ENCODE data around the gene DDX5.
"Not testable (repeated sequence)": the region's sequence is repeated elsewhere in the genome, so short reads cannot be mapped to it uniquely, and the experiment has no call there.

The DDX5 gene

DNA sequence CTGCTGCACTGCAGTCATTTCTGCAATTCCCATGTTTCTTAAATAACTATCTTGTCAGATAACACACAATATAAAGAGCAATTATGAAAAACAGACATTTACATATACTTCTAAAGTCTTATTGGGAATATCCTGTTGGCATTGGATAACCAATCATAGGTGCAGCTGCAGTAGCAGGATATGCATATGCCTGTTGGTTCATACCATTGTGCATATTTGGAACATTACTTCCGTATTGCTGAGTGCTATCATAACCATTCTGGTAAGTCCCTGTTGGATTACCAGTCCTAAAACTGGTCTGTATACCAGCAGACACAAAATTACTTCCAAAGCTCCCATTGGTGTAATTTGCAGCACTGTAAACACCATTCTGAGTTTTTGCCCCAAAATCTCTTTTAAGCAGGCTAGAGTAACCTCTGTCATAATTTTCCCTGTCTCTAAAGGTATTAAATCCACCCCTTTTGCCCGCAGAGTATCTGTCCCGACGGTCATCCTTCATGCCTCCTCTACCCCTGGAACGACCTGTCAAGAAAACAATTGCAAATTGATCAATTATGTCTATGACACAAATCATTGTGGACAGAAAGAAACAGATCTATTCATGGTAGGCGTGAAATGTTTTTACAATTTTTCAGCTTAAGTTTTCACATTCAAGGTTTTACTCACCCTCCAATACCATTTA is 6.1 kb downstream of the DDX5 start:
- no peak overlapping the region for H3K4me3 ChIP-seq (ENCODE audit: low read length)
- H3K9me3 ChIP-seq (ENCODE audit: control insufficient read depth, low read depth, low read length): no peaks in the 10 kb centered on the region
- no peak overlapping the region for H3K27ac ChIP-seq (ENCODE audit: low read length)
- H3K9ac ChIP-seq (ENCODE audit: low read length): no peak overlapping the region
- peaks cover 8% of the 10 kb centered on the region for H3K4me1 ChIP-seq (ENCODE audit: control insufficient read depth, low read depth, low read length)
- H3K36me3 ChIP-seq (ENCODE audit: control insufficient read depth, low read depth, low read length): peaks cover 72% of the 10 kb centered on the region
- no peaks in the 10 kb centered on the region for H3K27me3 ChIP-seq (ENCODE audit: control insufficient read depth, insufficient read depth, low read length)

GRCh38 chr17:64498308-64499203 is 7.5 kb downstream of the DDX5 start:
- peak overlapping the region; percentile 83 for H3K4me3 ChIP-seq (ENCODE audit: low read length)
- peak overlapping the region; percentile 63 for H3K9ac ChIP-seq (ENCODE audit: low read length)
- peaks cover 58% of the 10 kb centered on the region for H3K36me3 ChIP-seq (ENCODE audit: control insufficient read depth, low read depth, low read length)
- peaks cover 8% of the 10 kb centered on the region for H3K4me1 ChIP-seq (ENCODE audit: control insufficient read depth, low read depth, low read length)
- no peak overlapping the region for H3K27ac ChIP-seq (ENCODE audit: low read length)
- no peaks in the 10 kb centered on the region for H3K9me3 ChIP-seq (ENCODE audit: control insufficient read depth, low read depth, low read length)
- no peaks in the 10 kb centered on the region for H3K27me3 ChIP-seq (ENCODE audit: control insufficient read depth, insufficient read depth, low read length)

GRCh38 chr17:64497565-64498035 is 8.5 kb downstream of the DDX5 start:
- H3K4me3 ChIP-seq (ENCODE audit: low read length): peak overlapping the region; percentile 83
- H3K36me3 ChIP-seq (ENCODE audit: control insufficient read depth, low read depth, low read length): peaks cover 54% of the 10 kb centered on the region
- no peak overlapping the region for H3K27ac ChIP-seq (ENCODE audit: low read length)
- H3K9me3 ChIP-seq (ENCODE audit: control insufficient read depth, low read depth, low read length): no peaks in the 10 kb centered on the region
- no peaks in the 10 kb centered on the region for H3K27me3 ChIP-seq (ENCODE audit: control insufficient read depth, insufficient read depth, low read length)
- peak overlapping the region; percentile 63 for H3K9ac ChIP-seq (ENCODE audit: low read length)
- H3K4me1 ChIP-seq (ENCODE audit: control insufficient read depth, low read depth, low read length): peaks cover 8% of the 10 kb centered on the region

DNA sequence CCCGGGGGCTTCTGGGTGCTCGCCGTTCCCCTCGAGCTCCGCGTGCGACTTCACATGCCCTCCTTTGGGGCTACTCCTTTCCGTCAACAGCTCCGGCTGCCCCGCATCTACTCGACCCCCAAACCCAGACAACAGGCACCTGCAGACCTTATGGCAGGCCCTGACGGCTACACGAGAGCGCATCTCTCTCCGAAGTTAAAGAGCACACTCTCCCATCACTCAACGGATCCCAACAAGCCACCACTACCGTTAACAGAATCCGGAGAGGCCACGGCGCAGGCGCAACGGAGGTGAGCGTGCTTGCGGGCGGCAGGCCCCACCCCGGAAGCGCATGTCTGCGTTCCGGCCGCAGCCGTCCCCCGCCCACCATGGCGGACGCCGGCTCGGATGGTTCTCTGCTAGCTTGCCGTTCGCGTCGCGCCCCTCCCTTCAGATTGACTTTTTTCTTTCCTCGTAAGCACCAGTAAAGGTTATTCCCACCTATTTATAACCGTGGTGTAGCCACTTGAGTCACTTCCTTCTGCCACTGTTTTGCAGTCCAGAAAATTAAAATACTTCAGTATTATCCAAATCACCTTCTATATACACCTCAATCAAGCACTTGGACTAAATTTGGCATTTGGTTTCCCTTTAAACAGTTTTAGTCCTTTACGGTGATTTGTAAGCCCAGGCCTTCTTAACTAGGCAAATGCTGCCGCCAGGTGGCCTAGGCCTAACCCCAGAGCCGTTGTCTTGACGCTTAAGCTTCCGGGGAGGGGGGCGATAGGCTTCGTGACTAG is 9.1 kb downstream of the DDX5 start, which contains the start of gene POLG2:
TSS of gene POLG2 (minus strand) at position 269 of the 779 bp plus-strand sequence. CDS start at position 183, 86 bp downstream.
- peaks cover 8% of the 10 kb centered on the region for H3K4me1 ChIP-seq (ENCODE audit: control insufficient read depth, low read depth, low read length)
- H3K27me3 ChIP-seq (ENCODE audit: control insufficient read depth, insufficient read depth, low read length): no peaks in the 10 kb centered on the region
- peak within 1 kb of the TSS; percentile 77 for H3K27ac ChIP-seq (ENCODE audit: low read length)
- no peaks in the 10 kb centered on the region for H3K9me3 ChIP-seq (ENCODE audit: control insufficient read depth, low read depth, low read length)
- H3K36me3 ChIP-seq (ENCODE audit: control insufficient read depth, low read depth, low read length): peaks cover 52% of the 10 kb centered on the region
- H3K4me3 ChIP-seq (ENCODE audit: low read length): peak within 1 kb of the TSS; percentile 83
- peak within 1 kb of the TSS; percentile 63 for H3K9ac ChIP-seq (ENCODE audit: low read length)

DNA sequence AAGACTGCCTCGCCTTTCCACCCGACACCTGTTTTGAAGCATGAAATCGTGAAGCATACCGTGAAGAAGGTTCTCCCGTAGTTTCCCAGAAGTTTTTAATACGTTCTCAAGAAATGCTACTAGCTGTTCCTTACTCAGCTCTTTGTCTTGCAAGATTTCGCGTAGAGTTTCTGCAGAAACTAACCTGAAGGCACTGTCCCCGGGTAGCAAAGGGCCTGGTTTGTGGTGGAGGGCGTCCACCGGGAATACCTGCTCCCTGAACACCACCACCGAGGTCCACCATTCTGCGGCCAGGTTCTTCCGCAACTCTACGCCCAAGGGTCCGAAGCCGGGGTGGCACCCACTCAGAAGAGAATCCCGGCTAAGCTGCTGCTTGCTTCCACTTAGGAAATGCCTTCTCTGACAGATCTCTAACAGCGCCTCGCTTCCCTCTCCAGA is 9.7 kb downstream of the DDX5 start:
- Histone ChIP-seq H3K27me3 (ENCODE audit: control insufficient read depth, insufficient read depth, low read length) (no peaks in the 10 kb centered on the region), H3K36me3 (ENCODE audit: control insufficient read depth, low read depth, low read length) (peaks cover 52% of the 10 kb centered on the region), H3K9me3 (ENCODE audit: control insufficient read depth, low read depth, low read length) (no peaks in the 10 kb centered on the region), H3K4me3 (ENCODE audit: low read length) (peak overlapping the region; percentile 83), H3K4me1 (ENCODE audit: control insufficient read depth, low read depth, low read length) (peaks cover 8% of the 10 kb centered on the region), H3K9ac (ENCODE audit: low read length) (peak overlapping the region; percentile 63), H3K27ac (ENCODE audit: low read length) (no peak overlapping the region)

- H3K27ac ChIP-seq (ENCODE audit: low read length); H3K4me1 ChIP-seq (ENCODE audit: control insufficient read depth, low read depth, low read length); H3K9ac ChIP-seq (ENCODE audit: low read length); H3K27me3 ChIP-seq (ENCODE audit: control insufficient read depth, insufficient read depth, low read length); H3K9me3 ChIP-seq (ENCODE audit: control insufficient read depth, low read depth, low read length): not testable (repeated sequence)
- Histone ChIP-seq H3K36me3 (ENCODE audit: control insufficient read depth, low read depth, low read length) (peaks cover 52% of the 10 kb centered on the region), H3K4me3 (ENCODE audit: low read length) (peak overlapping the region; percentile 8)
Measured at GRCh38 chr17:64495300-64495699, 10.8 kb downstream of the DDX5 start.

DNA sequence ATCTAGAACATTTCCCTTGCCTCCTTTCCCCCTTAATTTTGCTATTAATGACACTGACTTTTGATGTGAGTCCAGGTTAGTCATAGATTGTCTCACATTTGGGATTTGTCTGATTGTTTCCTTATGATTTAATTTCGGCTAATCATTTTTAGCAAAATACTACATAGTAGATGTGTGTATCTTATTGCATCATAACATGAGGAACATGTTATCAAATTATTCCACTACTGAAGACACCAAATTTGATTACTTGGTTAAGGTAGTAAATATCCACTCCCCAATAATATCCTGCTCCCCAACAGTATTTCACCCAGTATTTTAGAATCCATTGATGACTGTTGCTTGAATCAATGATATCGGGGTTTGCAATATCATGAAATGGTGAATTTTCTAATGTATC is 12.0 kb downstream of the DDX5 start:
- H3K9me3 ChIP-seq (ENCODE audit: control insufficient read depth, low read depth, low read length): no peaks in the 10 kb centered on the region
- no peak overlapping the region for H3K4me3 ChIP-seq (ENCODE audit: low read length)
- H3K36me3 ChIP-seq (ENCODE audit: control insufficient read depth, low read depth, low read length): peaks cover 49% of the 10 kb centered on the region
- no peak overlapping the region for H3K9ac ChIP-seq (ENCODE audit: low read length)
- no peak overlapping the region for H3K27ac ChIP-seq (ENCODE audit: low read length)
- H3K27me3 ChIP-seq (ENCODE audit: control insufficient read depth, insufficient read depth, low read length): no peaks in the 10 kb centered on the region
- H3K4me1 ChIP-seq (ENCODE audit: control insufficient read depth, low read depth, low read length): peaks cover 8% of the 10 kb centered on the region

DNA sequence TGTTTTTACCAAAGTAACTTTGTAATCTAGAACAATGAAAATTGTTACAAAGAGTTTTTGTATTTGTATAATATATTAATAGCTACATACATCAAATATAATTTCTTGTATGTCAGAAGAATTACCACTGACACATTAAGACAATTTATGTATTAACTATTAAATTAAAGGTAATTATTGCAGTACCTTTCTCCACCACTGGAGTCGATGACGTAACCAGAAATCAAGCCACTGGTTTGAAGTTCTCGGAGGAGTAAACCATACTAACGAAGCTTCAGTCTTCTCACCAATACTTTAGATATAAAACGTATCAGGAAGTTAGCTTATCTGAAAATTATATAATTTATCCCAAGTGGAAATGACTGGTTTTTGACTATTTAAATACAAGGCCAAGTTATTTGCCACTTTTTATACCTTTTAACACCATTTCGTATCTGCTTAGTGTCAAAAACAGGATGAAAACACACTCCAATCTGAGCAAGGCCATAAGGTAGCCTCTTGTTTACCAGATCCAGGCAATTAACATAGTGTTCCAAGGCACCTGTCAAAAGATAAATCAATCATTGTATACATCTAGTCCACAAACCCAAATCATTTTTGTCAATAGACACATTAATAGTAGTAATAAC is 13.5 kb downstream of the DDX5 start:
- H3K36me3 ChIP-seq (ENCODE audit: control insufficient read depth, low read depth, low read length): peaks cover 46% of the 10 kb centered on the region
- no peak overlapping the region for H3K9ac ChIP-seq (ENCODE audit: low read length)
- H3K4me3 ChIP-seq (ENCODE audit: low read length): no peak overlapping the region
- H3K27ac ChIP-seq (ENCODE audit: low read length): no peak overlapping the region
- H3K9me3 ChIP-seq (ENCODE audit: control insufficient read depth, low read depth, low read length): no peaks in the 10 kb centered on the region
- no peaks in the 10 kb centered on the region for H3K27me3 ChIP-seq (ENCODE audit: control insufficient read depth, insufficient read depth, low read length)
- no peaks in the 10 kb centered on the region for H3K4me1 ChIP-seq (ENCODE audit: control insufficient read depth, low read depth, low read length)

GRCh38 chr17:64491994-64492393 is 14.1 kb downstream of the DDX5 start:
- no peak overlapping the region for H3K4me3 ChIP-seq (ENCODE audit: low read length)
- H3K27me3 ChIP-seq (ENCODE audit: control insufficient read depth, insufficient read depth, low read length): no peaks in the 10 kb centered on the region
- no peak overlapping the region for H3K27ac ChIP-seq (ENCODE audit: low read length)
- H3K4me1 ChIP-seq (ENCODE audit: control insufficient read depth, low read depth, low read length): no peaks in the 10 kb centered on the region
- no peaks in the 10 kb centered on the region for H3K9me3 ChIP-seq (ENCODE audit: control insufficient read depth, low read depth, low read length)
- no peak overlapping the region for H3K9ac ChIP-seq (ENCODE audit: low read length)
- H3K36me3 ChIP-seq (ENCODE audit: control insufficient read depth, low read depth, low read length): peaks cover 50% of the 10 kb centered on the region

GRCh38 chr17:64491034-64491860 is 14.8 kb downstream of the DDX5 start:
- peaks cover 55% of the 10 kb centered on the region for H3K36me3 ChIP-seq (ENCODE audit: control insufficient read depth, low read depth, low read length)
- no peaks in the 10 kb centered on the region for H3K9me3 ChIP-seq (ENCODE audit: control insufficient read depth, low read depth, low read length)

More at GRCh38 chr17:64491034-64491860, 14.8 kb downstream of the DDX5 start:
- Histone ChIP-seq H3K27ac (ENCODE audit: low read length) (no peak overlapping the region), H3K4me3 (ENCODE audit: low read length) (no peak overlapping the region), H3K27me3 (ENCODE audit: control insufficient read depth, insufficient read depth, low read length) (no peaks in the 10 kb centered on the region), H3K4me1 (ENCODE audit: control insufficient read depth, low read depth, low read length) (no peaks in the 10 kb centered on the region), H3K9ac (ENCODE audit: low read length) (no peak overlapping the region)

All from iPS-18a (cell line).